Measurements from ENCODE around the gene LYAR.

The LYAR gene

DNA sequence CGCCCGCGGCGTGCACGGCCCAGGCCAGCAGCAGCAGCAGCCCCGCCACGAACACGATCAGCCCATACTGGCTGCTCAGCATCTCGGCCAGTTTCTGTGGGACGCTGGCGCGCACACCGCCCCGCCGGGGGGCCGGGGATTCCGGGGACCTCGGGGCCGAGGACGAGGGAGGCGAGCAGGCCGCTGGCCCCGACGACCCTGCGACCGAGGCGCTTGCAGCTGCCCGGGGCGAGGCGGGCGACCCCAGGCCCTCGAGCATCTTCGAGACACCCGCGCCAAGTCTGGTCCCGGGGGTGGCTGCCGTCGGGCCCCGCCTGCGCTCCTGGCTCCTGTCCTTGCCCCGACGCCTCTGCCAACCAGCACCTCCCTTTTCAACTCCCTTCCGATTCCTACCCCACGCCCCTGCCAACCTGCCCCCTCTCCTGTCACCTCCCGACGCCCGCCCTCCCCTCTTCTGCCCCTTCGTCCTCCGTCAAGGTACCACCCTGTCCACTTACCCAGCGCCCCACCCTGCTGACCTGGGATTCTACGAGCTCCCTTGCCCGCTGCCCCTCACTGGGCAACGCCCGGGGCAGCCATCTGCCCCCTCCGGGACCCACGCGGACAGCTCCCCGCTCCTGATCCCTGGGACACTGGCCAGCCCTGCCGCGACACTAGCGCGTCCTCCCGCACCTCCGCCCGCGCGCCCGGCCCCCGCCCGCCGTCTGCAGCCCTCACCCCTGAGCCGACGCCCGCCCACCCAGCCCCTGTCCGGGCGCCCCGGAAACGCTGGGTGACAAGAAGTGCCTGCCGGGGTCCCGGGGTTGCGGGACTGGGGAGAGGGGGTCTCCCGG lies 63.1 kb downstream of the LYAR start, which contains the start of gene OTOP1:
Gene OTOP1 (minus strand): TSS at position 324 of the 833 bp plus-strand sequence. CDS start 65 bp downstream, at position 259.
- DNase-seq (ENCODE audit: extremely low spot score, insufficient read length, low read depth) (no peak), FAIRE-seq (no peak)

- DNase-seq (ENCODE audit: extremely low spot score, insufficient read length, low read depth) (no peak), FAIRE-seq (no peak)
Observed at GRCh38 chr4:4225915-4226605, 63.9 kb downstream of the LYAR start.
